ENCODE measurements around the gene DHTKD1. TPM values are rescaled to one million over a fixed set of nuclear protein-coding genes. Genes with fewer than 3 reads are reported as not detected.
"Not testable (repeated sequence)": the region's sequence is repeated elsewhere in the genome, so short reads cannot be mapped to it uniquely, and the experiment has no call there.

DHTKD1 gene
- total RNA-seq, 1 experiment from 2014 or later, result 61.4 TPM

DNA sequence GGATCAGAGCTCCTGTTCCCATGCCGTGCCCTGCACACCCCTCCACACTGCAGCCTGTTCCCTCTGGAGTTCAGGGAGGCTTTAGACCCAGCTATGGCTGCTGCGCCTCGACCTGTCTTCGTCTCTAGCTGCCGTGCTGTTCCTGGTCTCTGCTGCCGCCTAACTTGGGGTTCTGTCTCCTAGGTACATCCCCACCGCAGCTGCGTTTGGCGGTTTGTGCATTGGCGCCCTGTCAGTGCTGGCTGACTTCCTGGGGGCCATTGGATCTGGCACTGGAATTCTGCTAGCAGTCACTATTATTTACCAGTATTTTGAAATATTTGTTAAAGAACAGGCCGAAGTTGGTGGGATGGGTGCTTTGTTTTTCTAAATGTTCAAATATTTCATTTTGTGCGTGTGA is 95.3 kb downstream of the DHTKD1 start:
- TF ChIP-seq, protein P1, sequence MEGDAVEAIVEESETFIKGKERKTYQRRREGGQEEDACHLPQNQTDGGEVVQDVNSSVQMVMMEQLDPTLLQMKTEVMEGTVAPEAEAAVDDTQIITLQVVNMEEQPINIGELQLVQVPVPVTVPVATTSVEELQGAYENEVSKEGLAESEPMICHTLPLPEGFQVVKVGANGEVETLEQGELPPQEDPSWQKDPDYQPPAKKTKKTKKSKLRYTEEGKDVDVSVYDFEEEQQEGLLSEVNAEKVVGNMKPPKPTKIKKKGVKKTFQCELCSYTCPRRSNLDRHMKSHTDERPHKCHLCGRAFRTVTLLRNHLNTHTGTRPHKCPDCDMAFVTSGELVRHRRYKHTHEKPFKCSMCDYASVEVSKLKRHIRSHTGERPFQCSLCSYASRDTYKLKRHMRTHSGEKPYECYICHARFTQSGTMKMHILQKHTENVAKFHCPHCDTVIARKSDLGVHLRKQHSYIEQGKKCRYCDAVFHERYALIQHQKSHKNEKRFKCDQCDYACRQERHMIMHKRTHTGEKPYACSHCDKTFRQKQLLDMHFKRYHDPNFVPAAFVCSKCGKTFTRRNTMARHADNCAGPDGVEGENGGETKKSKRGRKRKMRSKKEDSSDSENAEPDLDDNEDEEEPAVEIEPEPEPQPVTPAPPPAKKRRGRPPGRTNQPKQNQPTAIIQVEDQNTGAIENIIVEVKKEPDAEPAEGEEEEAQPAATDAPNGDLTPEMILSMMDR (IDR thresholded peaks at IDR 0.05; ENCODE audit: insufficient read depth in 1 of 2, low read depth in 1 of 2, low read length in 1 of 2, severe bottlenecking in 1 of 2, unreplicated experiment in 1 of 2), result no peak
- no peak overlapping the region for H3K4me3 Mint-ChIP-seq (ENCODE audit: unreplicated experiment)
- no peaks in the 10 kb centered on the region for H3K4me1 ChIP-seq
- intact Hi-C loops (cut with micrococcal nuclease; ENCODE audit: unreplicated experiment), result no loop called here
- no peaks in the 10 kb centered on the region for H3K9me3 ChIP-seq
- CTCF ChIA-PET, result no interaction called here
- H3K9me3 Mint-ChIP-seq (ENCODE audit: unreplicated experiment), result no peaks in the 10 kb centered on the region
- BruUV-seq (replicated peaks), result no TSS peak
- POLR2A ChIA-PET, result no interaction called here
- H3K4me1 Mint-ChIP-seq (ENCODE audit: low read depth, unreplicated experiment), result no peaks in the 10 kb centered on the region
- H3K27ac Mint-ChIP-seq (ENCODE audit: unreplicated experiment), result no peak overlapping the region
- no peak overlapping the region for H3K4me3 ChIP-seq (ENCODE audit: low read depth, low read length)
- no peak for DNase-seq
- no peaks in the 10 kb centered on the region for H3K27me3 Mint-ChIP-seq (ENCODE audit: insufficient read depth, unreplicated experiment)
- H3K36me3 Mint-ChIP-seq (ENCODE audit: insufficient read depth, unreplicated experiment), result peaks cover 47% of the 10 kb centered on the region
- H3K27me3 ChIP-seq (replicated peaks; ENCODE audit: control insufficient read depth, insufficient read depth, low read length), result no peaks in the 10 kb centered on the region
- peaks cover 2% of the 10 kb centered on the region; the same call in 1 of the 2 replicates for H3K36me3 ChIP-seq (ENCODE audit: control insufficient read depth, insufficient read depth, low read length)

DNA sequence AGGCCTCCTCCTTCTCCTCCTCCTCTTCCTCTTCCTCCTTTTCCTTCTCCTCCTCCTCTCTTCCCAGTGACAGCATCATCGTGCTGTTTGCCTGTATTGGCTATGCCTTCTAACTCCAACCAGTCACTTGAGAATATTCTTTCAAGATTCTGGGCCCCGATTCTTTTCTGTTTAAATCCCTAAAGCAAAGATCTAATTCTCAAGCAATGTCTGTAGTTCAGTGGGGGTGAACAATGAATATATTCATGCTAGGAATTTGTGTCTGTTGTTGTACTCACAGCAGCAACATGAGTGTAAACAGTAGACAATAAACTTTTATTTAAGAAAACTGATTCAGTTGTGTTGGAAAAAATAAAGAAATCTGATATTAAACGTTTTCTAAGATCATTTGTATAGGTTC is 96.3 kb downstream of the DHTKD1 start:
- no peaks in the 10 kb centered on the region for H3K27me3 ChIP-seq (replicated peaks; ENCODE audit: control insufficient read depth, insufficient read depth, low read length)
- H3K36me3 Mint-ChIP-seq (ENCODE audit: insufficient read depth, unreplicated experiment), result peaks cover 54% of the 10 kb centered on the region
- TF ChIP-seq, protein P1 (IDR thresholded peaks at IDR 0.05; ENCODE audit: insufficient read depth in 1 of 2, low read depth in 1 of 2, low read length in 1 of 2, severe bottlenecking in 1 of 2, unreplicated experiment in 1 of 2), result no peak
- H3K27ac Mint-ChIP-seq (ENCODE audit: unreplicated experiment), result no peak overlapping the region
- intact Hi-C loops (cut with micrococcal nuclease; ENCODE audit: unreplicated experiment), result no loop called here
- H3K4me3 ChIP-seq (ENCODE audit: low read depth, low read length), result no peak overlapping the region
- no TSS peak for BruUV-seq (replicated peaks)
- DNase-seq, result no peak
- peaks cover 2% of the 10 kb centered on the region; the same call in 1 of the 2 replicates for H3K36me3 ChIP-seq (ENCODE audit: control insufficient read depth, insufficient read depth, low read length)
- H3K27me3 Mint-ChIP-seq (ENCODE audit: insufficient read depth, unreplicated experiment), result no peaks in the 10 kb centered on the region
- H3K4me1 ChIP-seq, result no peaks in the 10 kb centered on the region
- H3K4me3 Mint-ChIP-seq (ENCODE audit: unreplicated experiment), result no peak overlapping the region
- CTCF ChIA-PET, result no interaction called here
- no peaks in the 10 kb centered on the region for H3K9me3 ChIP-seq
- H3K4me1 Mint-ChIP-seq (ENCODE audit: low read depth, unreplicated experiment), result no peaks in the 10 kb centered on the region
- POLR2A ChIA-PET, result no interaction called here
- no peaks in the 10 kb centered on the region for H3K9me3 Mint-ChIP-seq (ENCODE audit: unreplicated experiment)

DNA sequence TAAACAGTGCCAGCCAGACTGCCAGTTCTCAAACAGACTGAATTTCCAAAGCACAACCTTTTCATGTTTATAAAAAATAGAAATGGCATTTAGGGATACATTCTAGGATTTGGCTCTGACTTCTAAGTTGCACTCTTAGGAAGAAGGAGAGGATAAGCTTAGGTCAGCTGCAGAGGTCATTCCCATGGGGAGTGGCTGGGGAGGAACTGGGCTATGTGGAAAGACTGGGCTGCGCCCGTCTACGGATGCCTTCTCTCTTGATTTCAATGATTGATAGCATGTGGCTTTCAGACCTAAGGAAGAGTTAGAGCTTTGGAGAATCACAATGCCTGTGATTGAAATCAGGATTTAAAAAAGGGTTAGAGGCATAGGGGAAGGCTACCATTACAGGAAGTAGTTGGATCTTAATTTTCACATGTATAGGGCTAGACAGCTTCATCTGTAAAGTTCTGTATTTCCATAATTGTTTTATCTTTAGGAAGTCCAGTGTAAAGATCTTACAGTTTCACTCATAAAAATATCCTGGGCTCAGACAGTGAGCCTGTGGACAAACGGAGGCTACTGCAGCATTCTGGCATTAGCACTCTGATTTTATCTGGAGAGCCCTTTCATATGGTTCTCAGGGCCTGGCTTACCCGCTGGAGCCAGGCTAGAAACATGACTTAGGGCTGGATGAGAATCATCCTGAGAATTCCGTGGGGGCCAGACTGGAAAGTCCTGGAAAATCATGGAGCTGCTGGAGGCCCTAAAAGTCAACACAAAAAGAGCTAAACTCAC is 97.4 kb downstream of the DHTKD1 start:
- CTCF ChIA-PET, result no interaction called here
- H3K27ac Mint-ChIP-seq (ENCODE audit: unreplicated experiment), result no peak overlapping the region

DNA sequence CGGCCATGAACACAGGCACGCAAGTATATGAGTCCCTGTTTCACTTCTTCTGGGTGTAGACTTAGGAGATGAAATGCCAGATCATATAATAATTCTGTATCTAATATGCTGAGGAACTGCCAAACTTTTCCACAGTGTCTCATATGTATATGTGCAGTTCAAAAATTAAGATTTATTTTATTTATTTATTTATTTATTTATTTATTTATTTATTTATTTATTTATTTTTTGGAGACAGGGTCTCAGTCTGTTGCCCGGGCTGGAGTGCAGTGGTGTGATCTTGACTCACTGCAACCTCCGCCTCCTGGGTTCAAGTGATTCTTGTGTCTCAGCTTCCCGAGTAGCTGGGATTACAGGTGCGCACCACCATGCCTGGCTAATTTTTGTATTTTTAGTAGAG is 102.8 kb downstream of the DHTKD1 start:
- H3K27me3 ChIP-seq (replicated peaks; ENCODE audit: control insufficient read depth, insufficient read depth, low read length); BruUV-seq (replicated peaks); H3K4me3 Mint-ChIP-seq (ENCODE audit: unreplicated experiment); DNase-seq; H3K9me3 ChIP-seq; H3K36me3 ChIP-seq (ENCODE audit: control insufficient read depth, insufficient read depth, low read length); H3K4me1 ChIP-seq; H3K9me3 Mint-ChIP-seq (ENCODE audit: unreplicated experiment); H3K27ac Mint-ChIP-seq (ENCODE audit: unreplicated experiment); H3K27me3 Mint-ChIP-seq (ENCODE audit: insufficient read depth, unreplicated experiment); CTCF ChIA-PET; POLR2A ChIA-PET; H3K4me1 Mint-ChIP-seq (ENCODE audit: low read depth, unreplicated experiment); intact Hi-C loops (cut with micrococcal nuclease; ENCODE audit: unreplicated experiment); H3K4me3 ChIP-seq (ENCODE audit: low read depth, low read length): not testable (repeated sequence)
- peaks cover 72% of the 10 kb centered on the region for H3K36me3 Mint-ChIP-seq (ENCODE audit: insufficient read depth, unreplicated experiment)

More for the DNA sequence above, 97.4 kb downstream of the DHTKD1 start:
- Histone ChIP-seq H3K9me3 (no peaks in the 10 kb centered on the region), H3K36me3 (ENCODE audit: control insufficient read depth, insufficient read depth, low read length) (peaks cover 5% of the 10 kb centered on the region), H3K4me3 (ENCODE audit: low read depth, low read length) (no peak overlapping the region), H3K4me1 (no peaks in the 10 kb centered on the region), H3K27me3 (replicated peaks; ENCODE audit: control insufficient read depth, insufficient read depth, low read length) (no peaks in the 10 kb centered on the region)
- intact Hi-C loops (cut with micrococcal nuclease; ENCODE audit: unreplicated experiment), result no loop called here
- TF ChIP-seq, protein P1 (IDR thresholded peaks at IDR 0.05; ENCODE audit: insufficient read depth in 1 of 2, low read depth in 1 of 2, low read length in 1 of 2, severe bottlenecking in 1 of 2, unreplicated experiment in 1 of 2), result no peak
- no peak overlapping the region for H3K4me3 Mint-ChIP-seq (ENCODE audit: unreplicated experiment)
- no peaks in the 10 kb centered on the region for H3K27me3 Mint-ChIP-seq (ENCODE audit: insufficient read depth, unreplicated experiment)
- no TSS peak for BruUV-seq (replicated peaks)
- no peak for DNase-seq
- no peaks in the 10 kb centered on the region for H3K4me1 Mint-ChIP-seq (ENCODE audit: low read depth, unreplicated experiment)
- H3K36me3 Mint-ChIP-seq (ENCODE audit: insufficient read depth, unreplicated experiment), result peaks cover 57% of the 10 kb centered on the region
- no peaks in the 10 kb centered on the region for H3K9me3 Mint-ChIP-seq (ENCODE audit: unreplicated experiment)
- POLR2A ChIA-PET, result no interaction called here

All from Caco-2 (cell line).